Smooth muscle cell (in vitro differentiated cells): ENCODE results near the gene HABP4. TPM values are rescaled to one million over a fixed set of nuclear protein-coding genes. Genes with fewer than 3 reads are reported as not detected.

Experiments used
- DNase-seq: peaks from one replicate; lab custom pipeline; 2025; ENCODE audit not compliant: unreplicated experiment; lab: John Stamatoyannopoulos, UW
- H2AFZ ChIP-seq: fragments of 200-600 bp; sonication (generic); 2 replicates; pipeline ENCODE4 v1.6.0; 2016; ENCODE audit warnings: antibody characterized with exemption, low read depth, mild to moderate bottlenecking
- H3F3A ChIP-seq: fragments of 200-600 bp; sonication (generic); 2 replicates; pipeline ENCODE4 v1.6.0; 2017; ENCODE audit warnings: antibody characterized with exemption, low read depth
- H3K27ac ChIP-seq: fragments of 200-600 bp; sonication (generic); 2 replicates; pipeline ENCODE4 v1.5.1; 2016; ENCODE audit warnings: low read depth, mild to moderate bottlenecking
- H3K27me3 ChIP-seq: fragments of 200-600 bp; sonication (generic); 2 replicates; pipeline ENCODE4 v1.6.1; 2016; ENCODE audit warnings: low read depth, mild to moderate bottlenecking
- H3K36me3 ChIP-seq: fragments of 200-600 bp; sonication (generic); 2 replicates; pipeline ENCODE4 v1.5.1; 2016; ENCODE audit warnings: low read depth
- H3K4me1 ChIP-seq: fragments of 200-600 bp; sonication (generic); 2 replicates; pipeline ENCODE4 v1.5.1; 2016; ENCODE audit warnings: low read depth
- H3K4me2 ChIP-seq: fragments of 200-600 bp; sonication (generic); 2 replicates; pipeline ENCODE4 v1.6.0; 2016; ENCODE audit warnings: mild to moderate bottlenecking
- H3K4me3 ChIP-seq: fragments of 200-600 bp; sonication (generic); 2 replicates; pipeline ENCODE4 v1.5.1; 2016; ENCODE audit warnings: mild to moderate bottlenecking
- H3K79me2 ChIP-seq: fragments of 200-600 bp; sonication (generic); 2 replicates; pipeline ENCODE4 v1.6.0; 2016; ENCODE audit warnings: low read depth, mild to moderate bottlenecking
- H3K9ac ChIP-seq: fragments of 200-600 bp; sonication (generic); 2 replicates; pipeline ENCODE4 v1.6.0; 2016; ENCODE audit warnings: low read depth
- H3K9me3 ChIP-seq: fragments of 200-600 bp; sonication (generic); replicated peaks from 2 replicates; pipeline ENCODE4 v1.5.1; 2016; ENCODE audit warnings: low read depth
- H4K20me1 ChIP-seq: fragments of 200-600 bp; sonication (generic); 2 replicates; pipeline ENCODE4 v1.6.0; 2016; ENCODE audit warnings: low read depth
- WGBS: methylation state at CpG from one replicate; pipeline ENCODE4 v1.1.7; 2016; ENCODE audit warnings: low lambda C conversion rate; 5-methylcytosine and 5-hydroxymethylcytosine counted together
- polyA plus RNA-seq: library from polyadenylated mRNA; unstranded; fragments of >200 nt; fragmentation: Nextera tagmentation; extraction: Ambion mirVana; gene quantifications from 2 replicates; pipeline ENCODE4 v1.2.1, GENCODE V29; 2016
- total RNA-seq: library from RNA; depleted of rRNA; stranded (reverse); fragments of >200 nt; gene quantifications from 2 replicates; pipeline ENCODE4 v1.2.3, GENCODE V29; 2014
- TF ChIP-seq, protein P1 (sequence below): fragments of 200-600 bp; sonication (generic); IDR thresholded peaks from 2 replicates; pipeline ENCODE4 v1.5.1; 2017; ENCODE audit warnings: borderline replicate concordance, mild to moderate bottlenecking, antibody characterized with exemption; ENCODE audit not compliant: insufficient read depth, poor library complexity, severe bottlenecking

HABP4 gene
- total and polyA plus RNA-seq, 2 experiments from 2014 or later: 13.5 to 26.8 TPM

DNA sequence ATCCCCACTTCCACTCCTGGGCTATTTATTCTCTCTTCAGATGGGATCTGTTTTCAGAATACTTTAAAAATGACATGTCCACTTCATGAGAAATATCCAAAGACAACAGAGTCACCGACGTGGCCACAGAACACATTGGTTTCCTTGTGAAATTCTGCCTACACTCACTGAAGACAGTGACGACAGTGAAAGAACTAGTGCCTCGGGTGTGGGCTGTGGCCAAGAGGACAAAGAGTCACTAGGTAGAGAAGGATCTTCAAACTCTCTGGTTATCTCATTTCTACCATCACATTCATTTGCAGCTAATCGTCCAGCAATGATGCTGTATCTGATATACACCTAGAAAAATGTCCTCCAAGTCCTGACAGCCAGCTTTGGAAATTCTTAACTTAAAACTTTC is 59.1 kb downstream of the HABP4 start:
- Histone ChIP-seq H4K20me1 (peaks cover 4% of the 10 kb centered on the region), H3K4me1 (peaks cover 10% of the 10 kb centered on the region), H3K27me3 (no peaks in the 10 kb centered on the region), H3K79me2 (no peaks in the 10 kb centered on the region), H3K9ac (no peak overlapping the region), H3K36me3 (no peaks in the 10 kb centered on the region), H3F3A (no peaks in the 10 kb centered on the region), H3K4me2 (no peak overlapping the region), H3K27ac (no peak overlapping the region), H2AFZ (no peak overlapping the region), H3K4me3 (no peak overlapping the region), H3K9me3 (no peaks in the 10 kb centered on the region)
- DNase-seq: no peak
- 85% methylated on average over 5 of the region's 5 CpGs for WGBS
- TF ChIP-seq, protein P1, sequence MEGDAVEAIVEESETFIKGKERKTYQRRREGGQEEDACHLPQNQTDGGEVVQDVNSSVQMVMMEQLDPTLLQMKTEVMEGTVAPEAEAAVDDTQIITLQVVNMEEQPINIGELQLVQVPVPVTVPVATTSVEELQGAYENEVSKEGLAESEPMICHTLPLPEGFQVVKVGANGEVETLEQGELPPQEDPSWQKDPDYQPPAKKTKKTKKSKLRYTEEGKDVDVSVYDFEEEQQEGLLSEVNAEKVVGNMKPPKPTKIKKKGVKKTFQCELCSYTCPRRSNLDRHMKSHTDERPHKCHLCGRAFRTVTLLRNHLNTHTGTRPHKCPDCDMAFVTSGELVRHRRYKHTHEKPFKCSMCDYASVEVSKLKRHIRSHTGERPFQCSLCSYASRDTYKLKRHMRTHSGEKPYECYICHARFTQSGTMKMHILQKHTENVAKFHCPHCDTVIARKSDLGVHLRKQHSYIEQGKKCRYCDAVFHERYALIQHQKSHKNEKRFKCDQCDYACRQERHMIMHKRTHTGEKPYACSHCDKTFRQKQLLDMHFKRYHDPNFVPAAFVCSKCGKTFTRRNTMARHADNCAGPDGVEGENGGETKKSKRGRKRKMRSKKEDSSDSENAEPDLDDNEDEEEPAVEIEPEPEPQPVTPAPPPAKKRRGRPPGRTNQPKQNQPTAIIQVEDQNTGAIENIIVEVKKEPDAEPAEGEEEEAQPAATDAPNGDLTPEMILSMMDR: no peak

DNA sequence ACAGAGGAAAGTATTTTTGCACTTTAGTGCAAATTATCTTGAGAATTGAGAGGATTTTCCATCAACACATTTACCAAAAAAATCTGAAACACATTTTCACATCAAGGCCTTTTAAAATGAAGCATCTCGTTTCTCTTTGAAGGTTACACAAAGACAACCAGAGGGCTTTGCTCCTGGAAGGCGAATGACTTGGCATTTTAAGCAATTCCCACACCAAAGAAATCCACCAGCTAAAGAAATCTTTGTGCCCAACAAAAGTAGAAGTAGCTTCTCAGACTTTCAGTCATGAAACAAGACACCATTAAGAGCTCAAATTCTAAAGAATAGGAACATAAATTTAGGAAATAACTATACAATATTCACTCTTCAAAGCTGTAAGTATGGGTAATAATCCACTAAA is 59.9 kb downstream of the HABP4 start:
- no peak overlapping the region for H3K9ac ChIP-seq
- 71% methylated on average over 2 of the region's 2 CpGs for WGBS
- H3K79me2 ChIP-seq: no peaks in the 10 kb centered on the region
- no peak overlapping the region for H2AFZ ChIP-seq
- no peak for DNase-seq
- no peaks in the 10 kb centered on the region for H3K9me3 ChIP-seq
- TF ChIP-seq, protein P1: no peak
- no peak overlapping the region for H3K4me2 ChIP-seq
- peaks cover 17% of the 10 kb centered on the region for H3K4me1 ChIP-seq
- no peaks in the 10 kb centered on the region for H3K36me3 ChIP-seq
- no peak overlapping the region for H3K27ac ChIP-seq
- H3K27me3 ChIP-seq: no peaks in the 10 kb centered on the region
- peaks cover 4% of the 10 kb centered on the region for H4K20me1 ChIP-seq
- no peak overlapping the region for H3K4me3 ChIP-seq
- no peaks in the 10 kb centered on the region for H3F3A ChIP-seq

DNA sequence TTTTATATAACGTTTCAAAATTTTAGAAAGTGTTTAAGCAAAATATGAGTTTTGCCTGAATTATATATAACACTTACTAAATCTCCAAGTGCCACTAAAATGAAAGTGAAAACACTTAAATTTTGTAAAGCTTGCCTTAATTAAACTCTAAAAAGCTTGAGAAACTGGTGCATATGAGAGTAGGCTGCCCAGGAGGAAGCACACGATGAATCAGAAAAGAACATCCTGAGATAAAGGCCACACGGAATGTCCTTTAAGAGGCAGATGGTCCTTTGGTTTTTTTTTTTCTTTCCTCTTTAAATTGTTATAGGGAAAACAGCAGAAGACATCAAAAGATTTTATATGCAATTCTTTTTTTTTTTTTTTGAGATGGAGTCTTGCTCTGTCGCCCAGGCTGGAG is 60.3 kb downstream of the HABP4 start:
- DNase-seq: no peak
- H3K4me1 ChIP-seq: peaks cover 17% of the 10 kb centered on the region
- no peak overlapping the region for H3K27ac ChIP-seq
- no peaks in the 10 kb centered on the region for H3K27me3 ChIP-seq
- no peak overlapping the region for H2AFZ ChIP-seq
- H3K79me2 ChIP-seq: no peaks in the 10 kb centered on the region
- H3K36me3 ChIP-seq: no peaks in the 10 kb centered on the region
- WGBS: 54% methylated on average over 4 of the region's 4 CpGs
- TF ChIP-seq, protein P1: no peak
- H3K9ac ChIP-seq: no peak overlapping the region
- H3K4me2 ChIP-seq: no peak overlapping the region
- H3F3A ChIP-seq: no peaks in the 10 kb centered on the region
- no peaks in the 10 kb centered on the region for H3K9me3 ChIP-seq
- peaks cover 4% of the 10 kb centered on the region for H4K20me1 ChIP-seq
- H3K4me3 ChIP-seq: no peak overlapping the region

DNA sequence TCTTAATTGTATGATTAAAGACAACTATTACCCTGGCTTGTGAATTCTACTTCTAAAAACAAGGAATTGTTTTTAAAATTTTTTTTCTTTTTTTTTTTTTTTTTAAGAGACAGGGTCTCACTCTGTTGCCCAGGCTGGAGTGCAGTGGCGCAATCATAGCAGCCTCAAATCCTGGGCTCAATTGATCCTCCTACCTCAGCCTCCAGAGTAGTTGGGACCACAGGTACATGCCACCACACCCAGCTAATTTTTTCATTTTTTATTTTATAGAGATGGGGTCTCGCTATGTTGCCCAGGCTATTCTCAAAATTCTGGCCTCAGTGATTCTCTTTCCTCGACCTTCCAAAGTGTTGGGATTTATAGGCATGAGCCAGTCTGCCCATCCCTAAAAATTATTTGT is 62.3 kb downstream of the HABP4 start:
- no peak overlapping the region for H3K4me2 ChIP-seq
- H3F3A ChIP-seq: no peaks in the 10 kb centered on the region
- no peak overlapping the region for H3K4me3 ChIP-seq
- H3K27me3 ChIP-seq: no peaks in the 10 kb centered on the region
- peaks cover 4% of the 10 kb centered on the region for H4K20me1 ChIP-seq
- DNase-seq: no peak
- no peaks in the 10 kb centered on the region for H3K9me3 ChIP-seq
- no peak overlapping the region for H3K9ac ChIP-seq
- TF ChIP-seq, protein P1: no peak
- H3K79me2 ChIP-seq: no peaks in the 10 kb centered on the region
- no peaks in the 10 kb centered on the region for H3K36me3 ChIP-seq
- H3K27ac ChIP-seq: no peak overlapping the region
- no peak overlapping the region for H2AFZ ChIP-seq
- H3K4me1 ChIP-seq: peaks cover 17% of the 10 kb centered on the region
- WGBS: 99% methylated on average over 3 of the region's 3 CpGs
